ENCODE data around the gene SYMPK.

GRCh38 chr19:45897261-45897812 is 34.4 kb upstream of the SYMPK start:
- no peak for TF ChIP-seq CTCF (IDR thresholded peaks at IDR 0.05; ENCODE audit: insufficient read depth, low read depth, low read length)
- TF ChIP-seq EZH2 (IDR thresholded peaks at IDR 0.05; ENCODE audit: insufficient read depth, low read length) = no peak
